Endometrium (tissue), 2 donors: ENCODE results near the gene ROBO4.

Source experiments
- FAIRE-seq: peaks from 2 replicates; lab custom pipeline; 2012; peaks lifted over from hg19 to GRCh38; lab: Jason Lieb, UNC
- donor health status: control.
- donor health status: control.

ROBO4 gene

GRCh38 chr11:124872741-124873140, 24.9 kb downstream of the ROBO4 start:
- FAIRE-seq, result no peak

DNA sequence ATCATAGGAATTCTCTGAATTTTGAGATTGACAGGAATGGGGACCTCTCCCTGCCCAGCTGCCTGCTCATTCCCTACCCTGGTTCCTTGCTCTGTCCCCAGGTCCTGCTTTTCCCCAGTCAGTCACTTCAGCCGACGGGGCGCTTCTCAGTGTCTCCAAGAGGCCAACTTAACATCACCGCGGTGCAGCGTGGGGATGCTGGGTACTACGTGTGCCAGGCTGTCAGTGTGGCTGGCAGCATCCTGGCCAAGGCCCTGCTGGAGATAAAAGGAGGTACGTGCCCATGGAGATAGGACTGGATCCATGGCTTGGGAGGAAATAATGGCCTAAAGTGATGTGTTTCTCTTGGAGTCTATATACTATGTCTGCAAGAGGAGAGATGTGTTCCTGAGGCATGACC, 25.4 kb downstream of the ROBO4 start:
- FAIRE-seq, result no peak

- no peak for FAIRE-seq
Measured at GRCh38 chr11:124870430-124870829, 27.2 kb downstream of the ROBO4 start.

- FAIRE-seq, result no peak
Measured at GRCh38 chr11:124869856-124870387, 27.7 kb downstream of the ROBO4 start.

GRCh38 chr11:124869331-124869730, 28.3 kb downstream of the ROBO4 start:
- FAIRE-seq, result no peak

GRCh38 chr11:124868331-124869274, 29.1 kb downstream of the ROBO4 start:
- no peak for FAIRE-seq

DNA sequence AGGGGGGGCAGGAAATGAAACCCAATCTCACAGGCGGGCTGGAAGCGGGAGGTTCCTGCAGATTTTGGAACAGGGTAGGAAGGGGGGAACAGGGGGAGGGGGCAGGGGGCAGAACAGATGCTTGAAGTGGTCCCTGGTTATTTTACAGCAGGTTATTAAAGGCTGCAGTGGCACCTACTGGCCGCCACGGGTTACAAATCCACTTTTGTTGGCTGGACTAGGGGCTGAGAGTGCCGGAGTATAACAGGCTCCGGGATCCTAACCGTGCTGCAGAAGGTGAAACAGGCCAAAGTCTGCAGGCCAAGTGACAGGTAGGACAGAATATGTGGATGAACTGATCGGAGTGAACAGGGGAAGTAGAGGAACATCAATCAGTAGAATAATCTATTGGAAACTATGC, 30.0 kb downstream of the ROBO4 start:
- no peak for FAIRE-seq

DNA sequence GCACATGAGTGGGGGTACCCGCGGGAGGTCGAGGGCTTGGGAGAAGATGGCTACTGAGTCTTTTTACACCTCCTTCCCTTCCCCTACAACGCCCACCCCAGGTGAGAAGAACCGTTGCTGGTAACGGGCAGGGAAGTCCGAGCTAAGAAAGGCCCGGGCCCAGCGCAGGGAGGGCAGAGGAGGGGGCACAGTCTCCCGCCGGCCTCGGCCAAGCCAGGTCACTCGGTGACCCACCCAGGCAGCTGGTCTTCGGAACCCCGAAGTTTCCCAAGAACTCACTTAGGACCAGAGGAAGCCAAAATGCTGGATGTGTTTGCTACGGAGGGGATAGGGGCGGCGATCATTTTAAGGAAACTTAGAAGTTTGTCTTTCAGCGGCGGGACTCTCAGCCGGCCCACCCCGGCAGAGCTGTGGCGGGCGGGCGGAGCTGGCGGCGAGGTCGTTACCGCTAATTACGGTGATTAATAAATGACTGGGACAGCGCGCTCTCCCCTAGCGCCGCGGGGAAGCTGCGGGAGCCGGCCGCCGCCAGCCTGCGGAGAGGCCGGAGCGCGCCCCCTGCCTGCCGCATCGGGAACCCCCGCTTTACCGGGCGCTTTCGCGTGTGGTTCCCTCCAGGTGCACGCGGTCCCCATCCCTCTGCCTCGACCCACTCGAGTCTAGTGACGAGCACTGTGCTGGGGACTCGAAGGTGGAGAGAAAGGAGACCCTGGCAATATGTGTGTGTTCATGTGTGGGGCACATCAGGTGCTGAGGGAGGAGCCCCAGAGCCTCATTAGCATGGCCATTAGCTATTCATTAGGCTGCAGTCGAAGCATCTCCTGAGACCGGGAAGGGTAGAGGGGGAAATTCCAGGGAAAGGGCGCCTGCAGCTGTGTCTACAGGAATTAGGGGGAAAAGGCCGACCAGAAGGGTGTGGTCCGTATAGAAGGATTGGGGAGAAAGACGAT, 31.5 kb downstream of the ROBO4 start:
- no peak for FAIRE-seq

GRCh38 chr11:124865181-124865901, 32.3 kb downstream of the ROBO4 start, which contains the start of gene ROBO3:
Gene ROBO3 (plus strand): TSS chr11:124865432. CDS start chr11:124865578, 146 bp downstream.
- no peak for FAIRE-seq

- FAIRE-seq, result no peak
Measured at GRCh38 chr11:124864892-124865180, 32.8 kb downstream of the ROBO4 start.

- FAIRE-seq, result no peak
Measured at GRCh38 chr11:124864176-124864891, 33.3 kb downstream of the ROBO4 start.

DNA sequence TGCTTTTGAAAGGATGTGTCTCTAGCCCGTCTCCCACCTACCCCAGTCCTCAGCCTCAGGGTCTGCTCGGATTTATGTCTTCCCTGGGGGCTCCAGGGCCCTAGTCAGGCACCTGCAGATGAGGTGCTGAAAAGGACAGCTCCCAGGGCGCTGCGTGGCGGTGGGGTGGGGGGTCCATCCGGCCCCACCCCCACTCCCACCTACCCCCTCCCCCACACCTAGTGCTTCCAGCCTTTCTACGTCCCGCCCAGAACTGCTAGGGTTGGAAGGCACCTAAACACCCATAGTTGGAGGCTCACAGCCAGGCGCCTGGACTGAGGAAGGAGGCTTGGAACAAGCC, 33.9 kb downstream of the ROBO4 start:
- no peak for FAIRE-seq

DNA sequence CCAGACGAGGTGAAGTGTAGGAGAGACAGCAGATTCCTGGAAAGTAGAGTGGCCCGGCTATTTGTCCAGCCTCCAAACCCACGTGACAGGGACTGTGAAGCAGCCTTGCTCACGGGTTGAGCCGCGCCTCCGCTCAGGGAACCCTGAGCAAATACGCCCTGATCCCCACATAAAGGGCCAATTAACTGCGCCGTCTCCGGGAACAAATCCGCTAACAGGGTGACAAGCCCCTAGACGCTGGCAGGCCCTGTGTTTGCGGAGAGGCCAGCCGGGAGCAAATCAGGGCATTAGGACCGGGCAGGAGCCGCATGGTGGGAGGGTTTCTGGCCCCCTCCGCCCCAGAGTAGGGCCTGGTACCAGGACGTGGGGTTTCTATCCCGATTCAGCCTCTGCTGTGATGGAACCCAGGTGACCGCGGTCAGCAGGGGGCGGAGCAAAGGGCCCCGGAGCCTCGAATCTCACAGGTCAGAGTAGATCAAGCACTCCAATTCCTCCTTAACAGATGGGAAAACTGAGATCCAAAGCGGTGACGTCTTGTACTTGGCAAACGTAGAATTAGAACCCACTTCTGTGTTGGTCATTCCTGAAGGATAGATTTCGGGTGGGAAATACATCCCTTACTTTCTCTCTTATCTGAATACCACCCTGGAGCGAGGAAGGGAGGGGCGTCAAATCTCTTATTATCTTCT, 34.4 kb downstream of the ROBO4 start:
- no peak for FAIRE-seq

DNA sequence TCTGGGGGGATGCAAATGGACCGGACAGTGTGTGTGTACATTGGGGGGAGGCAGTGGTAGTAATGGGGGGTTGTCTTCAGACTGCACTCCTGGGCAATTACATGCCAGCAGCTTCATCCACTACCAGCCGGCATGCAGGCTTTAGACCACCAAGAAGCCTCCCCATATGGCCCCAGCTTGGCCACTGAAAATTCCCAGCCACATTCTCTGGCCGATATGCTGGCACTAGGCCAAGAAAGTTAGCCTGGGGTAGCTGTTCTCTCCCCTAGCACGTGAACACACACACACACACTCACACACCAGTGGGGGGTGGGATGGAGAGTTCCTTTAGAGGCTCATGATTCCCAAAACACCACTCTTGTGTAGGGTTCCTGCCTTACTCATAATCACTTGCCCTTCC, 36.0 kb downstream of the ROBO4 start:
- FAIRE-seq, result no peak

- FAIRE-seq, result no peak
Measured at GRCh38 chr11:124859171-124859570, 38.5 kb downstream of the ROBO4 start.

GRCh38 chr11:124846070-124846673, 51.5 kb downstream of the ROBO4 start:
- no peak for FAIRE-seq

DNA sequence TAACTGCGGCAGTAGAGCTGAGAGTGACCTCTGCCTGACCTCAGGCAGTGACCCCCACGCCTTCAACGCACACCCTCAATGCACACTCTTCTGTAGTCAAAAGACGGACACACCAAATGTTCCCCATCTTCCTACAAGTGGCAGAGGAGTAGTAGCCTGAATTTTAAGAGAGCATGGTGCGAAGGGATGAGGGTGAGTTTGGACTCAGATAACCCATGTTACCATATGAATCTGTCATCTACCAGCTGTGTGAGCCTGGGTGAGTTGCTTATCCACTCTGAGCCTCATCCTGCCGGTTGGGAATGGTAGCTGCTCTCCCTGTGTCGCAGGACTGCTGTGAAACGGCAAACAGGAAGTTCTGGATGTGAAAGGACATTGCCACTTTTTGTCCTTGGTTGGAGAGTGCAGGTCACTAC, 53.0 kb downstream of the ROBO4 start:
- FAIRE-seq, result no peak

DNA sequence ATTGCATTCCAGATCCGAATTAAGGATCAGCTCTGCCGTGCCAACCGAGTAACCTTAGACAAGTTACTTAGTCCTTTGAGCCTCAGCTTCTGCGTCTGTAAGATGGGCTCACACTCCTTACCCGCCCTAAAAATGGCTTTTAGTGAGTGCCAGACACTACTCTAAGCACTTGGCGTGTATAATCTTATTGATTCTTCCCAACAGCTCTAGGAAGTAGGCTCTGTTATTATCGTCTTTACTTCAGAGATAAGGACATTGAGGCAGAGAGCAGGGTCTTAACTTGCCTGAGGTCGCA, 54.1 kb downstream of the ROBO4 start:
- no peak for FAIRE-seq

DNA sequence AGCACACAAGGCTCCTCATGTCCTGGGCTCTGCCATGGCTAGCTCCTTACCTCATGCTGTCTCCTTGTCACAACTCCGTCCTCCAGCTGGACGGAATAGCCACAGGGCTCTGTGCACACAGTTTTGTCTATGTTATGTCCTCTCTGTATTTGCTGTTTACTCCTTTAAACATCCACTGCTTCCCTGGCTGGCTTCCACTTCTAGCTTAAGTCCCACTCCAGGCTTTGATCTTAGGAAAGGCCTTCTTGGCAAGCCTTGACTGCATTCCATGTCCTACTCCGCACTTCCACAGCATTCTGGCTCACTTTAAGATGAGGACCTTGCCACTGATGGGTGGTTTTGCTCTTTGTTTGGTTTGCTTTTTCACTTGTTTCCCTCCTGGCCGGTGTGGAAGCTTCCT, 55.4 kb downstream of the ROBO4 start:
- FAIRE-seq, result no peak

DNA sequence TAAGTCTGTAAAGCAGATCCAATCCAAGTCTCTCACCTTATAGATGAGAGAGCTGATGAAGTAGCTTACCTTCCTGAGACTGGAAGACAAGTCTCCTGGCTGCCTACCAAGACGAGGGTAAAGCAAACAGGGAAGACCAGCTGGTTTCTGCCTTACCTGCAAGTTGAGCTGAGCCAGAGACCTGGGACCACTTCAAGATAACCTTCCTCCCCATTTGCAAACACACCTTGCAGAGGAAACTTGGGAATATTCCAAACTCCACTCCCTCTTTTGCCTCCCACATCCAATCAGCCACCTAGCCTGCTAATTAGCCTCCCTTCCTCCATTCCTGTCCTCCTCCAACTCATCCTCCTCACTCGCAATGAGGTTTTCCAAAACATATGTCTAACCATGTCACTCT, 55.8 kb downstream of the ROBO4 start:
- FAIRE-seq, result no peak

- no peak for FAIRE-seq
Measured at GRCh38 chr11:124841201-124841600, 56.5 kb downstream of the ROBO4 start.
